ENCODE data around the gene BAIAP2. TPM values are rescaled to one million over a fixed set of nuclear protein-coding genes. Genes with fewer than 3 reads are reported as not detected.
A peak's percentile ranks its signal among the peaks of the same experiment; 100 is the strongest.

Gene BAIAP2
- total RNA-seq: 10 to 100 TPM; 35.8 to 86.8 (median 42.1) TPM

DNA sequence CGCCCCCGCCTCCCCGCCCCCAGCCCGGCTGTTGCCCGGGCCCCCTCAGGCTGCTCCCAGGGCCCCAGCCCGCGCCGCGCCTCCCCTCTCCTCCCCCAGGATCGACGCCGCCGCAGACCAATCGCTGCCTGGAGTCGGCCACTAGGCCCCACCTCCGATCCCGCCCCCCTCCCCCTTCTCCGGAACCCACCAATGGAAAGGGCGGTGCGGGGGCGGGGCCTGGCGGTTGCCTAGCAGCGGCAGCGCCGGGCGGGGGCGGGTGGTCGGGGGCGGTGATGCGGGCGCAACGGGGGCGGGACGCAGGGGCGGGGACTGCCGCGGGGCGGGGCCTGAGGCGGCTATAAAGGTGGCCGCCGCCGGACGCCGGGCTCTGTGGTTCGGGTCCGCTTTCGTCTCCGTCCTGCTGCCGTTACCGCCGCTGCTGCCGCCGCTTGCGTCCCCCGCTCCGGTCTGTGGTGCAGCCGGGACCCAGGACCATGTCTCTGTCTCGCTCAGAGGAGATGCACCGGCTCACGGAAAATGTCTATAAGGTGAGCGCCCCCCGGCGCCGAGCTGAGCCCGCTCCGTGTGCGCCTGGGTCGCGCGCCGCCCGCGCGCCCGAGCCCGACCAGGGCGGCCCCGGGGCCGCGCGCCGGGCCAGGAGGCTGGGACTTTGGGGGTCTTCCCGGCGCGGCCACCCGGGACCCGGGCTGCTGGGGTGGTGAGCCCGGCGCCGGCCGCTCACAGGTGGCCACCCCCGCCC is at the start of gene BAIAP2:
Gene BAIAP2, plus strand, starts transcription at position 373 of the 742 bp plus-strand sequence. Its CDS starts 104 bp downstream, at position 477.
- Histone ChIP-seq H3K4me1 (peaks cover 43 to 54% of the 10 kb centered on the region in 2 donors), H3K36me3 (no peaks in the 10 kb centered on the region), H3K4me3 (replicated peaks in 1 of 3) (peak within 1 kb of the TSS; percentile 29 to 68 (median 64)), H3K27me3 (no peaks in the 10 kb centered on the region), H3K9me3 (no peaks in the 10 kb centered on the region), H3K27ac (peak within 1 kb of the TSS in 2 of 3 donors; percentile 85 to 86)
- intact Hi-C loops (cut with DNase I): loop anchor here (10.0 kb wide), 1 partner anchor 190 kb away; the partner anchor contains the start of gene CEP131
- peak; percentile 95 to 97 for TF ChIP-seq POLR2A (IDR thresholded peaks at IDR 0.05)
- TF ChIP-seq, protein P1, sequence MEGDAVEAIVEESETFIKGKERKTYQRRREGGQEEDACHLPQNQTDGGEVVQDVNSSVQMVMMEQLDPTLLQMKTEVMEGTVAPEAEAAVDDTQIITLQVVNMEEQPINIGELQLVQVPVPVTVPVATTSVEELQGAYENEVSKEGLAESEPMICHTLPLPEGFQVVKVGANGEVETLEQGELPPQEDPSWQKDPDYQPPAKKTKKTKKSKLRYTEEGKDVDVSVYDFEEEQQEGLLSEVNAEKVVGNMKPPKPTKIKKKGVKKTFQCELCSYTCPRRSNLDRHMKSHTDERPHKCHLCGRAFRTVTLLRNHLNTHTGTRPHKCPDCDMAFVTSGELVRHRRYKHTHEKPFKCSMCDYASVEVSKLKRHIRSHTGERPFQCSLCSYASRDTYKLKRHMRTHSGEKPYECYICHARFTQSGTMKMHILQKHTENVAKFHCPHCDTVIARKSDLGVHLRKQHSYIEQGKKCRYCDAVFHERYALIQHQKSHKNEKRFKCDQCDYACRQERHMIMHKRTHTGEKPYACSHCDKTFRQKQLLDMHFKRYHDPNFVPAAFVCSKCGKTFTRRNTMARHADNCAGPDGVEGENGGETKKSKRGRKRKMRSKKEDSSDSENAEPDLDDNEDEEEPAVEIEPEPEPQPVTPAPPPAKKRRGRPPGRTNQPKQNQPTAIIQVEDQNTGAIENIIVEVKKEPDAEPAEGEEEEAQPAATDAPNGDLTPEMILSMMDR (IDR thresholded peaks at IDR 0.05): no peak
- peak; percentile 95 to 97 for DNase-seq
- 0% methylated on average over 13 of the region's 92 CpGs; no CpG with 5 or more reads in 1 of the 2 donors for WGBS, 2 donors

DNA sequence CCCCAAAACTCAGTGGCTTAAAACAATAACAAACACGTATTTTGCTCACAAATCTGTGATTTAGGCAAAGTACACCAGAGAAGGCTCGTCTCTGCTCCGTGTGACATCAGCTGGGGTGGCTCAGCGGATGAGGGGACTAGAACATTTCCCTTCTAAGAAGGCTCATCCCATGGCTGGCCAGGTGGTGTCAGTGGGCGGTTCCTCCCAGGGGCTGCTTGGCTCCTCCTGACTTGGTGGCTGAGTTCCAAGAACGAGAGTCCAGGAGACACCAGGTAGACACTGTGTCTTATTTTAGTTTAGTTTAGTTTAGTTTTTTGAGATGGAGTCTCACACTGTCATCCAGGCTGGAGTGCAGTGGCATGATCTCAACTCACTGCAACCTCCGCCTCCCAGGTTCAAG is 48.9 kb upstream of the BAIAP2 start:
- H3K4me3 ChIP-seq (replicated peaks in 1 of 3): no peak overlapping the region
- no peaks in the 10 kb centered on the region for H3K36me3 ChIP-seq
- H3K27ac ChIP-seq: no peak overlapping the region
- TF ChIP-seq POLR2A (IDR thresholded peaks at IDR 0.05): no peak
- intact Hi-C loops (cut with DNase I): no loop called here
- H3K9me3 ChIP-seq: no peaks in the 10 kb centered on the region
- H3K27me3 ChIP-seq: peaks cover 1% of the 10 kb centered on the region
- WGBS, 2 donors: 70 to 86% methylated on average over 7 of the region's 7 CpGs
- peaks cover 1 to 8% of the 10 kb centered on the region in 2 donors for H3K4me1 ChIP-seq
- DNase-seq: no peak

DNA sequence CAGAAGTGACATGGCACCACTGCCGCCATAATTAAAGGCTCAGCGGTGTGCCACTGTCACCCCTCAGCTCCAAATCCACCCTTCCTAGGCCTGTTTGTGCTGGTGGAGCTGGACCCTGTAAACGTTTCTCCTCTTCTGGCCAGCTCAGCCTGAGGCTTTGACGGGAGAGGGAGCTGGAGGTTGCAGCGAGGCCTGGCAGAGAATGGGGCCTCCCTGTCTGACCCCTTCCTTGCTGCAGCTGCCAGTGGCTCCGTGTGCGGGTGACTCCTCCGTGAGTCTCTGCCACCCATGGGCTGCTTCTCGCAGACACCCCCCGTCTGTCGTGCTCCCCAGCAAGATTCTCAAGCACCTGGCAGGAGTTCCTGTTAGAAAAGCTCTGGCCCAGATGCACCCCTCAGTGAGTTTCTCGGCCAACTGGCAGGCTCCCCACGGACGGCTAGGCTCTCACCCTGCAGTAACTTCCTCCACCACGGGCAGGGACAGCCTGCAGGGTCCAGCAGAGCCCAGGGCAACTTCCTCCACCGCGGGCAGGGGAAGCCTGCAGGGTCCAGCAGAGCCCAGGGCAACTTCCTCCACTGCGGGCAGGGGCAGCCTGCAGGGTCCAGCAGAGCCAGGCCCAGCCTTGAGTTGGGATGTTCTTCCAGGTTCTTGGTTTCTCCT is 48.0 kb upstream of the BAIAP2 start:
- Histone ChIP-seq H3K9me3 (no peaks in the 10 kb centered on the region), H3K27me3 (no peaks in the 10 kb centered on the region), H3K4me3 (replicated peaks in 1 of 3) (no peak overlapping the region), H3K4me1 (peaks cover 0 to 6% of the 10 kb centered on the region in 2 donors), H3K36me3 (no peaks in the 10 kb centered on the region), H3K27ac (no peak overlapping the region)
- no peak for DNase-seq
- intact Hi-C loops (cut with DNase I): no loop called here
- 68 to 71% methylated on average over 15 to 18 of the region's 18 CpGs for WGBS, 2 donors
- no peak for TF ChIP-seq POLR2A (IDR thresholded peaks at IDR 0.05)
- TF ChIP-seq, protein P1 (IDR thresholded peaks at IDR 0.05): no peak

- no peak for TF ChIP-seq POLR2A (IDR thresholded peaks at IDR 0.05)
- TF ChIP-seq, protein P1 (IDR thresholded peaks at IDR 0.05): no peak
- intact Hi-C loops (cut with DNase I): loop anchor here (2.0 kb wide), 1 partner anchor 111 kb away; no protein-coding TSS in a partner anchor
- no peak overlapping the region for H3K27ac ChIP-seq
- no peak overlapping the region for H3K4me3 ChIP-seq (replicated peaks in 1 of 3)
- H3K27me3 ChIP-seq: no peaks in the 10 kb centered on the region
- 62 to 71% methylated on average over 2 to 9 of the region's 16 CpGs for WGBS, 2 donors
- H3K36me3 ChIP-seq: no peaks in the 10 kb centered on the region
- no peaks in the 10 kb centered on the region for H3K9me3 ChIP-seq
- H3K4me1 ChIP-seq: peaks cover 0 to 12% of the 10 kb centered on the region in 2 donors
- DNase-seq: no peak
Measured at GRCh38 chr17:80987941-80988461, 47.0 kb upstream of the BAIAP2 start.

DNA sequence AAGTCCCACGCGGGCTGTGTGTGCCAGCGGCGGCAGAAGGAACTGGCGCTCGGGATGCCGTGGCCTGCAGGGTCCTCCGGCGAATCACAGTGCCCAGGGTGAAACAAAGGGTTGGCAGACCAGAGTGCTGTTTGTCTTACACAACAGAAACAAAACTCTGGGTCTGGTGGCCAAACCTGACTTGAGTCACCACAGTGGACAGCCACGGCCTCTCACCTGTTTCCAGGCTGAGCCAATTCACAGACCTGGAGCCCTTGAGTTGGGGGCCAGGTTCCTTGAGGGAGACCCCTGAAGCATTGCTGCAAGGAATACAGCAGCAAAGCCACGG is 45.4 kb upstream of the BAIAP2 start:
- intact Hi-C loops (cut with DNase I): loop anchor here (2.0 kb wide), 1 partner anchor 109 kb away; no protein-coding TSS in a partner anchor
- H3K9me3 ChIP-seq: no peaks in the 10 kb centered on the region
- WGBS, 2 donors: 82 to 88% methylated on average over 2 to 8 of the region's 11 CpGs
- no peaks in the 10 kb centered on the region for H3K27me3 ChIP-seq
- TF ChIP-seq, protein P1 (IDR thresholded peaks at IDR 0.05): no peak
- no peak for TF ChIP-seq POLR2A (IDR thresholded peaks at IDR 0.05)
- no peak overlapping the region for H3K4me3 ChIP-seq (replicated peaks in 1 of 3)
- no peak overlapping the region for H3K27ac ChIP-seq
- H3K36me3 ChIP-seq: no peaks in the 10 kb centered on the region
- peaks cover 0 to 18% of the 10 kb centered on the region in 2 donors for H3K4me1 ChIP-seq
- DNase-seq: no peak

Measured in thyroid gland (tissue), 4 donors.